ENCODE measurements around the gene SLC11A1.

Gene SLC11A1

GRCh38 chr2:218368621-218369153 lies 13.4 kb upstream of the SLC11A1 start:
- peak overlapping the region; percentile 63 for H3K27ac ChIP-seq (ENCODE audit: low read depth, low read length)
- H3K27me3 ChIP-seq (ENCODE audit: control insufficient read depth, insufficient read depth, low read length), result no peaks in the 10 kb centered on the region
- H3K36me3 ChIP-seq (ENCODE audit: control insufficient read depth, insufficient read depth, low read length), result no peaks in the 10 kb centered on the region
- peak overlapping the region; percentile 40 for H3K4me3 ChIP-seq (ENCODE audit: low read length)
- no peak overlapping the region for H3K9ac ChIP-seq (ENCODE audit: low read length)
- peaks cover 2% of the 10 kb centered on the region for H3K4me1 ChIP-seq (ENCODE audit: control insufficient read depth, insufficient read depth, low read length)

- H3K4me1 ChIP-seq (ENCODE audit: control insufficient read depth, insufficient read depth, low read length), result peaks cover 2% of the 10 kb centered on the region
- H3K4me3 ChIP-seq (ENCODE audit: low read length), result no peak overlapping the region
- H3K27me3 ChIP-seq (ENCODE audit: control insufficient read depth, insufficient read depth, low read length), result no peaks in the 10 kb centered on the region
- no peak overlapping the region for H3K27ac ChIP-seq (ENCODE audit: low read depth, low read length)
- no peak overlapping the region for H3K9ac ChIP-seq (ENCODE audit: low read length)
- H3K36me3 ChIP-seq (ENCODE audit: control insufficient read depth, insufficient read depth, low read length), result no peaks in the 10 kb centered on the region
Observed at GRCh38 chr2:218369330-218369729, 12.7 kb upstream of the SLC11A1 start.

- no peaks in the 10 kb centered on the region for H3K27me3 ChIP-seq (ENCODE audit: control insufficient read depth, insufficient read depth, low read length)
- H3K27ac ChIP-seq (ENCODE audit: low read depth, low read length), result no peak overlapping the region
- no peak overlapping the region for H3K9ac ChIP-seq (ENCODE audit: low read length)
Observed at GRCh38 chr2:218370410-218371063, 11.5 kb upstream of the SLC11A1 start.

GRCh38 chr2:218371983-218372350 lies 10.1 kb upstream of the SLC11A1 start:
- Histone ChIP-seq H3K4me3 (ENCODE audit: low read length) (no peak overlapping the region), H3K27ac (ENCODE audit: low read depth, low read length) (no peak overlapping the region)

More at GRCh38 chr2:218370410-218371063, 11.5 kb upstream of the SLC11A1 start:
- H3K4me3 ChIP-seq (ENCODE audit: low read length), result no peak overlapping the region
- peaks cover 5% of the 10 kb centered on the region for H3K4me1 ChIP-seq (ENCODE audit: control insufficient read depth, insufficient read depth, low read length)
- H3K36me3 ChIP-seq (ENCODE audit: control insufficient read depth, insufficient read depth, low read length), result no peaks in the 10 kb centered on the region

GRCh38 chr2:218374795-218375194 lies 7.3 kb upstream of the SLC11A1 start:
- Histone ChIP-seq H3K36me3 (ENCODE audit: control insufficient read depth, insufficient read depth, low read length) (no peaks in the 10 kb centered on the region), H3K27ac (ENCODE audit: low read depth, low read length) (peak overlapping the region; percentile 24), H3K4me3 (ENCODE audit: low read length) (no peak overlapping the region), H3K4me1 (ENCODE audit: control insufficient read depth, insufficient read depth, low read length) (peaks cover 4% of the 10 kb centered on the region), H3K9ac (ENCODE audit: low read length) (no peak overlapping the region), H3K27me3 (ENCODE audit: control insufficient read depth, insufficient read depth, low read length) (no peaks in the 10 kb centered on the region)

More at GRCh38 chr2:218371983-218372350, 10.1 kb upstream of the SLC11A1 start:
- Histone ChIP-seq H3K27me3 (ENCODE audit: control insufficient read depth, insufficient read depth, low read length) (no peaks in the 10 kb centered on the region), H3K4me1 (ENCODE audit: control insufficient read depth, insufficient read depth, low read length) (peaks cover 5% of the 10 kb centered on the region), H3K36me3 (ENCODE audit: control insufficient read depth, insufficient read depth, low read length) (no peaks in the 10 kb centered on the region), H3K9ac (ENCODE audit: low read length) (no peak overlapping the region)

GRCh38 chr2:218375212-218375611 lies 6.9 kb upstream of the SLC11A1 start:
- peaks cover 4% of the 10 kb centered on the region for H3K4me1 ChIP-seq (ENCODE audit: control insufficient read depth, insufficient read depth, low read length)
- H3K27me3 ChIP-seq (ENCODE audit: control insufficient read depth, insufficient read depth, low read length), result no peaks in the 10 kb centered on the region
- no peak overlapping the region for H3K9ac ChIP-seq (ENCODE audit: low read length)
- H3K27ac ChIP-seq (ENCODE audit: low read depth, low read length), result peak overlapping the region; percentile 24
- no peak overlapping the region for H3K4me3 ChIP-seq (ENCODE audit: low read length)
- no peaks in the 10 kb centered on the region for H3K36me3 ChIP-seq (ENCODE audit: control insufficient read depth, insufficient read depth, low read length)

- H3K36me3 ChIP-seq (ENCODE audit: control insufficient read depth, insufficient read depth, low read length), result no peaks in the 10 kb centered on the region
- no peak overlapping the region for H3K27ac ChIP-seq (ENCODE audit: low read depth, low read length)
- no peak overlapping the region for H3K4me3 ChIP-seq (ENCODE audit: low read length)
- H3K27me3 ChIP-seq (ENCODE audit: control insufficient read depth, insufficient read depth, low read length), result no peaks in the 10 kb centered on the region
- H3K4me1 ChIP-seq (ENCODE audit: control insufficient read depth, insufficient read depth, low read length), result peaks cover 4% of the 10 kb centered on the region
- no peak overlapping the region for H3K9ac ChIP-seq (ENCODE audit: low read length)
Observed at GRCh38 chr2:218378053-218378452, 4.0 kb upstream of the SLC11A1 start.

GRCh38 chr2:218382785-218383184 lies 712 bp downstream of the SLC11A1 start:
- Histone ChIP-seq H3K9ac (ENCODE audit: low read length) (no peak overlapping the region), H3K4me1 (ENCODE audit: control insufficient read depth, insufficient read depth, low read length) (peaks cover 5% of the 10 kb centered on the region), H3K4me3 (ENCODE audit: low read length) (no peak overlapping the region), H3K36me3 (ENCODE audit: control insufficient read depth, insufficient read depth, low read length) (no peaks in the 10 kb centered on the region), H3K27me3 (ENCODE audit: control insufficient read depth, insufficient read depth, low read length) (no peaks in the 10 kb centered on the region), H3K27ac (ENCODE audit: low read depth, low read length) (no peak overlapping the region)

- Histone ChIP-seq H3K9ac (ENCODE audit: low read length) (no peak overlapping the region), H3K27ac (ENCODE audit: low read depth, low read length) (no peak overlapping the region), H3K4me1 (ENCODE audit: control insufficient read depth, insufficient read depth, low read length) (peaks cover 5% of the 10 kb centered on the region), H3K27me3 (ENCODE audit: control insufficient read depth, insufficient read depth, low read length) (no peaks in the 10 kb centered on the region), H3K4me3 (ENCODE audit: low read length) (no peak overlapping the region), H3K36me3 (ENCODE audit: control insufficient read depth, insufficient read depth, low read length) (no peaks in the 10 kb centered on the region)
Observed at GRCh38 chr2:218383892-218384519, 1.9 kb downstream of the SLC11A1 start.

GRCh38 chr2:218384975-218385374 lies 2.9 kb downstream of the SLC11A1 start:
- no peak overlapping the region for H3K9ac ChIP-seq (ENCODE audit: low read length)
- H3K4me3 ChIP-seq (ENCODE audit: low read length), result no peak overlapping the region
- H3K36me3 ChIP-seq (ENCODE audit: control insufficient read depth, insufficient read depth, low read length), result no peaks in the 10 kb centered on the region
- peaks cover 5% of the 10 kb centered on the region for H3K4me1 ChIP-seq (ENCODE audit: control insufficient read depth, insufficient read depth, low read length)
- H3K27ac ChIP-seq (ENCODE audit: low read depth, low read length), result no peak overlapping the region
- H3K27me3 ChIP-seq (ENCODE audit: control insufficient read depth, insufficient read depth, low read length), result no peaks in the 10 kb centered on the region

- Histone ChIP-seq H3K27ac (ENCODE audit: low read depth, low read length) (no peak overlapping the region), H3K36me3 (ENCODE audit: control insufficient read depth, insufficient read depth, low read length) (no peaks in the 10 kb centered on the region), H3K4me3 (ENCODE audit: low read length) (peak overlapping the region; percentile 45), H3K9ac (ENCODE audit: low read length) (no peak overlapping the region), H3K27me3 (ENCODE audit: control insufficient read depth, insufficient read depth, low read length) (no peaks in the 10 kb centered on the region), H3K4me1 (ENCODE audit: control insufficient read depth, insufficient read depth, low read length) (peaks cover 5% of the 10 kb centered on the region)
Observed at GRCh38 chr2:218386505-218387368, 4.7 kb downstream of the SLC11A1 start.

All from rectal smooth muscle tissue (tissue), 1 donor.